ENCODE results near the gene TFCP2L1.

The TFCP2L1 gene

GRCh38 chr2:121295911-121296650 is 11.1 kb upstream of the TFCP2L1 start:
- DNase-seq (ENCODE audit: low read depth in 1 of 2, low spot score in 1 of 2), result no peak

- DNase-seq (ENCODE audit: low read depth in 1 of 2, low spot score in 1 of 2), result no peak
Measured at GRCh38 chr2:121294881-121295840, 10.2 kb upstream of the TFCP2L1 start.

- no peak for DNase-seq (ENCODE audit: low read depth in 1 of 2, low spot score in 1 of 2)
Measured at GRCh38 chr2:121293450-121294325, 8.7 kb upstream of the TFCP2L1 start.

GRCh38 chr2:121291251-121291580 is 6.2 kb upstream of the TFCP2L1 start:
- no peak for DNase-seq (ENCODE audit: low read depth in 1 of 2, low spot score in 1 of 2)

GRCh38 chr2:121289271-121289670 is 4.3 kb upstream of the TFCP2L1 start:
- DNase-seq (ENCODE audit: low read depth in 1 of 2, low spot score in 1 of 2), result no peak

GRCh38 chr2:121288454-121289231 is 3.6 kb upstream of the TFCP2L1 start:
- DNase-seq (ENCODE audit: low read depth in 1 of 2, low spot score in 1 of 2), result no peak

GRCh38 chr2:121287956-121288355 is 3.0 kb upstream of the TFCP2L1 start:
- no peak for DNase-seq (ENCODE audit: low read depth in 1 of 2, low spot score in 1 of 2)

GRCh38 chr2:121287146-121287798 is 2.3 kb upstream of the TFCP2L1 start:
- DNase-seq (ENCODE audit: low read depth in 1 of 2, low spot score in 1 of 2), result no peak

GRCh38 chr2:121286506-121286905 is 1.5 kb upstream of the TFCP2L1 start:
- no peak for DNase-seq (ENCODE audit: low read depth in 1 of 2, low spot score in 1 of 2)

- DNase-seq (ENCODE audit: low read depth in 1 of 2, low spot score in 1 of 2), result no peak
Measured at GRCh38 chr2:121285926-121286325, 924 bp upstream of the TFCP2L1 start.

- no peak for DNase-seq (ENCODE audit: low read depth in 1 of 2, low spot score in 1 of 2)
Measured at GRCh38 chr2:121283670-121284462, 1.1 kb downstream of the TFCP2L1 start.

GRCh38 chr2:121282800-121283385 is 2.1 kb downstream of the TFCP2L1 start:
- DNase-seq (ENCODE audit: low read depth in 1 of 2, low spot score in 1 of 2), result no peak

GRCh38 chr2:121281694-121282093 is 3.3 kb downstream of the TFCP2L1 start:
- no peak for DNase-seq (ENCODE audit: low read depth in 1 of 2, low spot score in 1 of 2)

GRCh38 chr2:121281107-121281506 is 3.9 kb downstream of the TFCP2L1 start:
- DNase-seq (ENCODE audit: low read depth in 1 of 2, low spot score in 1 of 2), result no peak

GRCh38 chr2:121279476-121280220 is 5.4 kb downstream of the TFCP2L1 start:
- no peak for DNase-seq (ENCODE audit: low read depth in 1 of 2, low spot score in 1 of 2)

- no peak for DNase-seq (ENCODE audit: low read depth in 1 of 2, low spot score in 1 of 2)
Measured at GRCh38 chr2:121276341-121276740, 8.7 kb downstream of the TFCP2L1 start.

- DNase-seq (ENCODE audit: low read depth in 1 of 2, low spot score in 1 of 2), result no peak
Measured at GRCh38 chr2:121273116-121273515, 11.9 kb downstream of the TFCP2L1 start.

- DNase-seq (ENCODE audit: low read depth in 1 of 2, low spot score in 1 of 2), result no peak
Measured at GRCh38 chr2:121272596-121272995, 12.4 kb downstream of the TFCP2L1 start.
